ENCODE data around the gene SCAP. TPM values are rescaled to one million over a fixed set of nuclear protein-coding genes. Genes with fewer than 3 reads are reported as not detected.

The SCAP gene
- polyA plus RNA-seq, 3 donors, result 83.3 to 95.2 (median 93.1) TPM

DNA sequence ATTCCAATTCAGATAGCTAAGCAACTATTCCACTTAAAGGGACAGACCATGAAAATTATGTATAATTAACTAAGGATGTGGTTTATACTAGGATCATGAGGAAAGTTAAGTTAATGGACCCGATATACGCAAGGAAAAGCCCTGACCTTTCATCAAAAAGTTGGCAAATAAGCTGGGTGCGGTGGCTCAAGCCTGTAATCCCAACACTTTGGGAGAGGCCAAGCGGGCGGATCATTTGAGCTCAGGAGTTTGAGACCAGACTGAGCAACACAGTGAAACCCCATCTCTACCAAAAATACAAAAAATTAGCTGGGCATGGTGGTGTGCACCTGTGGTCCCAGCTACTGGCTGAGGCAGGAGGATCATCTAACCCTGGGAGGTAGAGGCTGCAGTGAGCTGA, 39.6 kb downstream of the SCAP start:
- DNase-seq, result no peak

DNA sequence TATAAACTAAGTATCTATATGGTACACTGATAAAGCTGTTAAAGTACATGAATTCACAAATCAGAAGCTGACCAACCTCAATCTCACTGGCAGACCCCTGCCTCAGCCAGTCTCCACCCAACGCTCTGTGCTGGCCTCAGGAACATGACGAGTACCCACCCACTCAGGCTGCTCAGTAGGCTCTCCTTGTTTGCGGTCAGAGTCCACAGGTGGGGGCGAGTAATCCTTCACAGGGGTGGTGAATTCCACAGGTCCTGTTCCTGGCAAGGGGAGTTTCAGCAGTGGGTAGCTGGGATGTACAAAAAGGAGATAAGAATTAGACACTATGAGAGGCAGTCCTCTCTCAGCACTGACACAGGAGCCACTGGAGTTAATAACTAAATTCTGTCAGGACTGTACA, 40.9 kb downstream of the SCAP start:
- DNase-seq, result no peak

DNA sequence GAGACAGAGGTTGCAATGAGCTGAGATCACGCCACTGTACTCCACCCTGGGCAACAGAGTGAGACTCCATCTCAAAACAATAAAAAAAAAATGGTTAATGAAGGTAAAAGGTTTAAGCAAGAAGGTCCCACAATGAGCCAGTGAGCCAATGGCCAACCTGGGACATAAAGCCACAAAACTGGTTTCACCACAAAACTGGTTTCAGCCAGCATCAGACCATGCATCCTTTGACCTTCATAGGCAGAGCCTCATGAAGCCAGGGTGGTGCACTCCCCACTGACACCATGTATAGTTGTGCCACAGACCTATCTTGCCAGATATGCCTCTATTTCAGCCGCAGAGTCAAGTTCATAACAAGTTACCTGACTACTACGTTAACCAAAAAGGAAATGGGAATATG, 41.9 kb downstream of the SCAP start:
- DNase-seq, result peak; percentile 8

DNA sequence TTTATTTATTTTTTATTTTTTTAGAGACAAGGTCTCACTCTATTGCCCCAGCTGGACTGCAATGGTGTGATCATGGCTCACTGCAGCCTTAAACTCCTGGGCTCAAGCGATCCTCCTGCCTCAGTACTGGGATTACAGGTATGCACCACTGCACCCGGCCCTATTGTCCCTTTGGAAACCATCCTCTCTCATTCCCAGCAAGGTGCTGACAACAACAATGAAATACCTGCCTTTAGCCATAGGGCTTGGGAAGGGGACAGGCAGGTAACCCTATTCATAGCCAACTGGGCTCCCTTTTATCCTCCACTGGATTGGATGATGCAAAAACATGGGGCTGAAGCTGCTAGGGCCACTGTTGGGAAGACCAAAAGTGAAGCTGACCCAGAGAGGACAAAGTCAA, 43.1 kb downstream of the SCAP start:
- no peak for DNase-seq

DNA sequence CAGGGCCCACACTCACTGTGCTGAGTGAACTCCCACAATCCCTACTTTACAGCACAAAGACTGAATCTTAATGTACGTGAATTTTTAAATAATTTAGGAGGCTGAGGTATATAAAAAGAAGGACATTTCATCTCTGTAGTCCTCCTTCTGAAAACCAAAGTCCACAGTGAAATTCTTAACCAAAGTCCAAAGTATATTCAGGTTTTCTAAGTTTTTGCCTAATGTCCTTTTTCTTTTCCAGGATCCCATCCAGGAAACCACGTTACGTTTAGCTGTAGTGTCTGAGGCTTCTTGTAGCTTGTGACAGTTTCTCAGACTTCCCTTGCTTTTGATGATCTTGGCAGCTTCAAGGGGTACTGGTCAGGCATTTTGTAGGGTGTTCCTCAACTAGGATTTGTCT, 44.5 kb downstream of the SCAP start:
- no peak for DNase-seq

DNA sequence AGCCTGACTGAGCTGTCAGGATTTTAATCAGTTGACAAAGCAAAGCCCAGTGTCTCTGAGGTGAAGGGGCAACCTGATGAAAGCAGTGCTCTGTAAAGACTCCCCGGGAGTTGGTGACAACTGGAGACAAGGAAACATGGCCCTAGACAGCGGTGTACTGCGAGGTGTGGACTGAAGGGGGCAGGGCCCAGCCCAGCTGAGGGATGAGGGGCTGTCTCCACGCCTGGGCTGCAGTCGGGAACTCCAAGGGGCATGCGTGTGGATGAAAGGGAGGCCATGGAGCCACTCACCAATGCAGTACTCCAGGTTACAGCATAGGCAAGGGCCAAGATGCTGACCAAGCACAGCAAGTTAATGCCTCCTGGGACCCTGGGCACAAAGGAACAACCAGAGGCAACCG, 45.1 kb downstream of the SCAP start:
- DNase-seq, result no peak

DNA sequence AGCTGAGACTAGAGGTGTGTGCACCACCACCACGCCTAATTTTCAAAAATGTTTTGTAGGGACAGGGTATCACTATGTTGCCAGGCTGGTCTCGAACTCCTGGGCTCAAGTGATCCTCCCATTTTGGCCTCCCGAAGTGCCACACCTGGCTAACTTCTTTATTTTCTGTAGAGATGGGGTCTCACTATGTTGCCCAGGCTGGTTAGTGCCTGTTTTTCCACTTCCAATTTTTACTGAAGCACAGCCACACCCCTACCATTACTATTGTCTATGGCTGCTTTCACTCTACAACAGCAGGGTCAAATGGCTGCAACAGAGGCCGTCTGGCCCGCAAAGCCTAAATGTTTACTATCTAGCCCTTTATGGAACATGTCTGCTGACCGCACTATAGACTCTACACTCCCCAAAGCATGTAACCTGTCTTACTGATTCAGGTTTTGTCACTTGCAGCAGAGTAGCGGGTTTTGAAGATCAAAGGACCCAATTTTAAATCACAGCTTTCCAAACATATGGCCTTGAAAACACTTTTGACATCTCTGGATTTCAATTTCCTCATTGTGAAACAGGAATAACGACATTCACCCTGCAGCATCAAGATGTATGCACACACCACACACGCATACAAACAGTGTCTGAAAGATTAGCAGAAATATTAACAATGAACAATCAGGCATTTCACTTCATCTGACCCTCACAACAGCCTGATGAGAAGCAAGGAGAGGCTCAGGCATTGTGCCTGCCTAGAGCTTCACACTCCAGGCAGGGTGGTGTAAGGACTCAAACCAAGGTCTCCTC, 46.1 kb downstream of the SCAP start:
- DNase-seq, result no peak

DNA sequence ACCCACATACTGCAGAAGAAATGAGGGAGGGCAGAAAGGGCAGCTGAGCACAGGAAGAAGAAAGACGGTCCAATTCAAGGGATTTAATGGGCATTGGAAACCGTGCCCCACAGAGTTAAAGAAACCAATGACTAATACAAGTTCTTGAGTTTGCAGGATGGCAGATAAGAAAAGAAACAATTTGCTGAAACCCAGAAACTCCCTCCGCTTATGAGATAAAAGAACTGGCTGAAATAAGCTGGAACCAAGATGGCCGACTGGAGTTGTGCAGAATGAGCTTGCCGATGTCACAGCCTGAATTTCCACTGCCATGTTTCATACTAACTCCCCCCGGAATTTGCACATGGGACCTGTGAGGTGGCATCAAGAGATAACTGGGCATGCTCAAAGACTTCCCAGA, 47.1 kb downstream of the SCAP start:
- DNase-seq, result no peak

DNA sequence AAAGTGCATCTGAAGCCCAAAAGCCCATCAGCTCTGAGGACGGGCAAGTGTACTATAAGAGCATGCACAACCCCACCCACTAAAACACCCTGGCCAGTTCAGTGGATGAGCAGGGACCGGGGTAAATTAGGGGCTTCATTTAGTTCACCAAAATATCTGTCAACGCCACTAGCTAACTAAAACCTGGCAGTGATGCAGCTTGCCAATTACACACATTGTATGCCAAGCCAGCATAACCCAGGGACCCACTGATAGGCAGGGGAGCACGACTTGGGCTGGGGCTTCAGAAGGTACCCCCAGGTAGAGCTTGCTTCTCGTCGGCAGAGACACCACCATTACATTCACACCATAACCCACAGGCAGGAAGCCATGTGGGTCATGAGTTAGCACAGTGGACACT, 47.9 kb downstream of the SCAP start:
- DNase-seq, result no peak

DNA sequence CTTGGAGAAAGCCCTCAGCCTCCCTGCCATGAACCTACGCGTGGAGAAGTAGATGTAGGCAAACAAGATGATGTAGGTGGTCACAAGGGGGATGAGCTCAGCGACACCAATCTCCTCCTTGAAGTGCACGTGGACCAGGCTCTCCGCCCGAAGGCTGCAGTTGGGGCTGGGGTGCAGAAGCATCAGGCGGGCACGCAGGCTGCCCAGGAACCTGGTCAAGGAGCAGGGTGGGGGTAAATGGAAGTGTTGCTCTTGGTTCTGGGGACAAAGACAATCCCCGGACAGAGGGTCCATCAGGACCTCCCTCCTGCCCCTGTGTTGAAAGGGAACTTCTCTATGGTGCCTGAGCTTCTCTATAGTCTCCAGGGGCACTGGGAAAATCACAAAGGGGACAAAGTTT, 49.8 kb downstream of the SCAP start:
- no peak for DNase-seq

DNA sequence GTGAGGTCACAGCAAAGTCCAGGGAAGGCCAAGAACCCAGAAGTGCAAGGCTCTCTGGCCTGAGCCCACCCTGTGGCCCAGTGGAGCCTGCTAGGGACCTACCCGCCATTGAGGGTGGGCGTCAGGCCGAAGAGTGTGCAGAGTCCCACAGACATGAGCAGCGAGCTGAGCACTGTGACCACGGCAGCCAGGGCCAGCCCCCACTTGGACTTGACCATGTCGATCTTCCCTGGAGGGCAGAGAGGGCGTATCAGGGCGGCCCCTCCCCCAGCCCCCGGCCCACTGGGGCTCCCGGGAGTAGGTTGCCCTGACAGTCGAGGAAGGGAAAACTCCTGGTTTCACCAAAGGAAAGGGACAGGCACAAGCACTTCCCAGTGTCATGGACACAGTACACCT, 50.4 kb downstream of the SCAP start:
- no peak for DNase-seq

DNA sequence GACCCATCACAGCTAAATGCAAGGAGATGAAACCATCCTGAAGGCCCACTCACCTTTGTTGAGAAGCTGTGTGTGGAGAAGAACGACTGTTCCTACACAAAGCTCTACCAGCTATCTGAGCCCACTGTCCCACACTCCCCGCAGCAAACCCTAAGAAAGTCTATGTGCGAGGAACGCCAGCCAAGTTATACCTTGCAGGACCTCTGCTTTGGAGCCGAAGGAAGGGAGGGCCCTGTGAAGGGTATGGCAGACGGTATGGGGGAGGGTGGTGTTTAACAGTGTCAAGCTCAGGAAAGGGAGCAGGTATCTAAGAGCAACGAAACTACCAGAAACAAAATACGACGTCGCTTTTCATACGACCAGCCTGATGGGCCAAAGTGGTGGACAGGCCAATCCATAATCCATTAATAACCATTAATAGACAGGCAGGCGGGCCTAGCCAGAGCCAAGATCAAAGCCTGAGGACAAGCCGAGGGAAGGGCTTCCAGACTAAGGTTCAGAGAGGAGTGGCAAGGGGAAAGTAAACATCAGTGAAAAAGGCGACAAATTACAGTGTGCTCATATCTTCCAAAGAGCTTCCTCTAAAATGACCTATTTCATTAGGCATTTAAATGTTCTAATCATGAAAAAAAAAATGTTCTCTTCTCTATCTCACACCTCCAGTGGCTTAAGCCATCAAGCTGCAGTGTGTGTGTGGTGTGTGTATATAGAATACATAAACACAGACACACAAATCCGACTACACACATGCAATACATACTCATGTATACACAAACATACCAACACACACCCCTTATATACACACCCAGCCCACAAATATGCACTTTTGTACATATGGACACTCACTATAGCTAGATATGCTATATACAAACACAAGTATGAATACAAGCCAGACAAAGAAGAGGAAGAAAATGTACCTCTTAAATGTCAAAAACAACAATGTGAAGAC, 51.0 kb downstream of the SCAP start:
- DNase-seq, result no peak

DNA sequence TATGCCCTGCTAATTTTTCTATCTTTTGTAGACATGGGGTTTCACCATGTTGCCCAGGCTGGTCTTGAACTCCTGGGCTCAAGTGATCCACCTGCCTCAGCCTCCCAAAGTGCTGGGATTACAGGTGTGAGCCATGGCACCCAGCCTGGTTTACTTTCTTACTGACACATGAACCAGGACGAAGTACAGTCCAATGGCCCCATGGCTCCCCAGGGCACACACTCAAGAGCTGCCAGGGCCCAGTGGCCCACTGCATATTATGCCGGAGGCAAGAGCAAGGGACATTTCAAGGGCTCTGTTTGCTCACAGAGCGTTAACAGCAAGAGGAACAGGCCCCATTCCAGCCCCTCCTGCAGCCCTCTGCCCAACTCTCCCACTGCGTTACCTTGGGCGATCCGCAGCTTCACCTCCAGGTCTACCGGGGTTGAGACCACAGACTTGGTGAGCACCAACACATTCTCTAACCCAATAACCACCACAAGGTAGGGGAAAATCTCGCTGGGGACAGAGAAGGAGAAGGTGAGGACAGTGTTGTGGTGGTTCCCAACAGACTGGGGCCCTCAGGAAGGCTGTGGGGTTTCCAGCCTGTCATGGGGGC, 52.1 kb downstream of the SCAP start:
- DNase-seq, result no peak

DNA sequence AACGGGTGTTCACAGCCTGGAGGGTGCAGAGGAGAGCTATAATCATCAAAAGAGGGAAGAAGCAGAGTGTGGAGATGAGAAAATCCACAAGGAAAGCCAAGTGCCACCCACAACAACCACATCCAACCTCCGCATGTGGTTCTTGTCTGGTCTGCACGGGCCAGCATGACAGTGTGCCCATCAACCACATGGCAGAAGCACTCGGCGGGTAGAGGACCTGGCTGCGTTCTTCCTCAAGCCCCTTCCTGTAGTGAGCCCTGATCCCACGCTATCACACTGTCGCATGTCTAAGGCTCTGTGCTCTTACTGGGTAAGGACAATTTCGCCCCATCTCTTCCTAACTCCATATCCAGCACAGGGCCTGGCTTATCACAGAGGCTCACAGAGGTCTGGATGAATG, 53.0 kb downstream of the SCAP start:
- DNase-seq, result no peak

DNA sequence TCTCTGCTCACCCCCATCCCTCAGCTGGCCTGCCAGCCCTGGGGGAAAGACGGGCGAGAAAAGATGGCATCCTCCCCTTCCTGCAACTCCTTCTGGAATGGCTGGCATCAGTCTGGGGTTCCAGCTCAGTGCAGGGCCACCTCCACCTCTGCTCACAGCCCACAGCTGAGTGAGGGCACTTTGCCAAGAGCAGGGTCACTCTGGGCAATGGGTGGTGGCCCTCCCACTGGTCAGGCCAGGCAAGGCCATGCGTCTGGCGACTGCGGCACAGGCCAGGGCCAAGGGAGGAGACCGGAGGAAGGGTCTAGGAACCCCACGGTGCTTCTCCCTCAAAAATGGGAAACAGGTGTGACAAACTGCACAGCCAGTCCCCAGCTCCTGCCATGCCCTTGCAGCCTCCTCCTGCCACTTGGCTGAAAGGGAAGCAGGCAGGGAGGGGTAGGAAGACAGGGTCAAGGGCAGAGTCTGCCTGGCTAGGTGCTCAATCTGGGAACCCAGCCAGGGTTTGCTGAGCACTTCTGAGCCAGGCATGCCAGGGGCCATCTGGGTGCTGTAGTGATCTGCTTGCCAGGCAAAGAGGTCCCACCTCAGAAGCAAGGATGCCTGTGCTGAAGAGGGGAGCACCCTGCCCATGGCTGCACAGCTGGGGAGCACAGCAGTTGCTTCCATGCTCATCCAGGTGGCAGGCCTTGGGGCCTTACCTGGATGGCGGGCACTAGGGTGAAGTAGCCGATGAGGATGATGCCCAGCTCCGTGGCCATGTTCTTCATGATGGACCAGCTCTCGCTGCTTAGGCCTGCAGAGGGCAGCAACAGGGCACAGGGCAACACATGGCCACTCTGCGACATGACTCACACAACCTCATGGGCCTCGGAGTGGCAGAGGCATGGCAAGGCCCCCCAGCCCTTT, 53.7 kb downstream of the SCAP start:
- no peak for DNase-seq

DNA sequence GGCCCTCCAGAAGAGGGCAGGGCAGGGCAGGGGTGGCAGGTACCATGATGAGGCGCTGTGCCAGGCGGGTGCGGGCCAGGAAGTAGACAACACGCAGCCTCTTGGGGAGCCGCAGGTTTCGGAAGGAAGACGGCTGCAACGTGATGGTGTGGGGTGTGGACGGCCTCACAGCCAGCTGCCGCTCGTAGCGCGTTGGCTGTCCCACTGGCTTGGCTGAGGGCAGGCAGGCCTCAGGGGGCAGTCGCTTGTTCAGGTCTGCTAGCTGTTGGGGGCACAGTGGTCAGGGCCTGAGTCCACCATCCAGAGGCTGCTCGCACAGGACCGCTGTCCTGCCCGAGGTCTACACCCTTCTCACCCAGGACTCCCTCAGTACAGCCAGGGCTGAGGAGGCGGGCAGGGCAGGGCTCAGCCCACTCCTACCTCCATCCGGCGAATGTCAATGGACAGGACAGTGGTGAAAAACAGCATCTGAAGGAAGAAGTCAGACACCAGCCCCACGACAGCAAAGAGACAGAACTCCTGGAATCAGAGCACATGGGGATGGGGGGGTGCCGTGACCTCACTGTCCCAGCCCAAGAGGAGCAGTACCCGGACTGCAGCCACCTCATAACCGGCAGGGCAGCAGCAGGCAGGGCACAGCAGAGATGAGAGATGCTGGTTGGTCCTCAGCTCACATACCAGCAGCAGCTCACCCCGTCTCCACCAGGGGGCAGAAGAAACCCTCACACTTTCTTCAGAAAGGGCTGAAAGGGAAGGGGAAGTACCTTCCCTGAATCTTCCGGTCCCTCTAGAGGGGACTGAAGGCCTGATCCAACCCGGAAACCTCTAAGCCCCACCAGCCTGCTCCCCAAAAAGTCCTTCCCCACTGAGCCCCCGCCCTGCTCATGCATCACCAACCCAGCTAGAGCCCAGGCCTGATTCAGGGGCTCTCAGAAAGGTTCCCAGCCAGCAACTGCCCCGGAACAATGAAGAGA, 54.9 kb downstream of the SCAP start:
- peak; percentile 86 for DNase-seq

DNA sequence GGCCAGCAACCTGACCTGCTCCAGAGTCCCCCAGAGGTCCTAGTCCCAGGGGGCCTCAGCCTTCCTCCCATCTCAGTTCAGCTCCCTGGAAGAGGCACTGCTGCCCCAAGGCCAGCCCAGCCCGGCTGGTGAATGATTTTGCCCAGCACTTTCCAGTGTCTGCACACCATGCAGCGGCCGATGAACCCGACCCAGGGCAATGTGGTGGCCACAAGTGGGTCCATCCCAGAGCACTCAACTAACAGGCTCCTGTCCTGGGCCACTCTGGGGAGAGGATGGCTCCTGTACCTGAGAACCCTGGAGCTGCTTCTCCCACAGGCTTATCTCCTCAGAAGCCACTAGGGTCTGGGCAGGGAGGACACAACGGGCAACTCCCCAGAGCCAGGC, 55.7 kb downstream of the SCAP start:
- DNase-seq, result no peak

DNA sequence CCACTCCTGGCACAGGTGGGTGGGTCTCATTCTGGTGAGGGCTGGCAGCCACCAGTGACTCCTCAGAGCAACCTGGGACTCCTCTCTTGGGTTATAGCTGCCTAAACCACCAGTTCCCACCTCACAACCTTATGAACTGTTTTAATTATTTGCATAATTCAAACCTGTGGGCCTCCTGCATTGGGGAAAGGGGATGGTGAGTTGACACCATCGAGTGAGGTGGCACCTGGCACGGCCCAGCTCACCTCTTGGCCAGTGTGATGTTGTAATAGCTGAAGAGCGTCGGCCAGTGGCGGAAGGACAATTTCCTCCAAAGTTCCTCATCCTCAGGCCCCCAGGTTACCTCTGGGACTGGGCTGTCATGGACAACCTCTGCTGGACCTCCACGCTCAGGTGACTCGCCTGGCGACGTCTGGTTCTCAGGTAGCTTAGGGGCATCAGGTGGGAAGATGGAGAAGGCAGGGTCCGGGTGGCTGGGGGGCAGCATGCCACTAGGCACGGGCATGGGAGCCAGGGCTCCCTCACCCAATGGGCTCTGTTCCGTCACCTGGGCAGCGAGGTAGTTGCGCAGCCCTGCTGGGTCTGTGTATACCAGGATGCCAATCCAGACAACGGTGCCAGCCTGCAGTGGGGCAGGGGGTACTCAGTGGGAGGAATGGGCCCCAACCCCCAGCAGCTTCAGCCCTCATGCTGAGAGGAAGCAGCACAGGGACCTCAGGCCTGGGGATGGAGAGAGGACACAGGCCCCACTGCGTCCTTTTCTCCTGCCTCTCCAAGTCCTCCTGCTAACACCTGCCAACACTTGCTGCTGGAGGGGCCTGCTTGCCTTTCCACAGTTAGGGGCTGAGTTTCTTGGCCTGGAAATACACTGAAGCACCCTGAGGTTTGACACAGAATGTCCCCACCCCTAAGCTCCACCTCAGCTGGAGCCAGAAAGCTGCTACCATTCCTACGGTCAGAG, 56.4 kb downstream of the SCAP start:
- DNase-seq, result no peak

Data from renal pelvis (tissue), 4 donors.